Measurements from ENCODE around the gene SYNDIG1.

DNA sequence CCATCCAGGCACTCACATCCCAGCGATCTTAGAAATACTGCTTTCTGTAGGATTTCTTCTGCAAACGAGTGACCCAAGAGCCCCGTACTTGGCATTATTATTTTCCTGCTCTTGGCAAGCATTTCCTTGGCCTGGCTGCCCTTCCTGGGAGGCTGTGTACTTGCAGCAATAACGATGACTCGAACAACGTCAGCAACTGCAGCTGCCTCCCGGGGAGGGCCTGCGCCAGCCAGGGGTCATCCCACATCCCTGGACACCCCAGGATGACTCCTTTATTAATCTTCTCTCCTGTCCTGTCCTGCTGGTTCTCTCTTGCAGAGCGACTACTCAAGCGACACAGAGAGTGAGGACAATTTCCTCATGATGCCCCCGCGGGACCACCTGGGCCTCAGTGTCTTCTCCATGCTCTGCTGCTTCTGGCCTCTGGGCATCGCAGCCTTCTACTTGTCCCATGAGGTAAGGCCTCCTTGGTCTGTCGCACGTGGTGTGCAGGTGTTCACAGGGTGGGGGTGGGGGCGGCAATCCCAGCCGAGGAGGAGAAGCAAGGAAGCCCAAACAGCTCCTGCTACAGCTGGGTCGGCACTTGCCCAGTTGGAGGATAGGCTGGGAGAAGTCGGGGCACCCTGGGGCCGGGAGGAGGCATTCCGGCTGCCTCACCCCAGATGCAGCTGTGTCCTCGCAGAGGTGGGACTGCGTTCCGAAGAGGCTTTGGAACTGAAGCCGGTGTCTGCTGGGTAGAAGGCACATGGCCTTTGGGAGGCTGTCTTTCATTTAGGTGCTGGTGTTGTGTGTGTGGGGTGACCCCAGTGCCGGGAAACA, 115.3 kb downstream of the SYNDIG1 start:
- TF ChIP-seq EZH2 (IDR thresholded peaks at IDR 0.05; ENCODE audit: low read length, unreplicated experiment) (no peak), EZH2phosphoT487 (IDR thresholded peaks at IDR 0.05; ENCODE audit: borderline replicate concordance, low read length) (no peak), CTCF (conservative IDR thresholded peaks at IDR 0.05; ENCODE audit: low read depth, low read length) (no peak)

Measured in PC-3 (cell line).